Activated naive CD8-positive, alpha-beta T cell treated with anti-CD3 and anti-CD28 coated beads for 36 hours (primary cell): ENCODE results near the gene MRPS14. TPM values are rescaled to one million over a fixed set of nuclear protein-coding genes. Genes with fewer than 3 reads are reported as not detected.
"Not testable (repeated sequence)": the region's sequence is repeated elsewhere in the genome, so short reads cannot be mapped to it uniquely, and the experiment has no call there.

Experiments
- DNase-seq: peaks from one replicate; pipeline ENCODE4 v3.0.0; 2021
- H3K27ac Mint-ChIP-seq: one replicate; pipeline ENCODE4 v1.8.0; 2022; ENCODE audit warnings: mild to moderate bottlenecking, moderate library complexity, mixed read lengths
- H3K27me3 Mint-ChIP-seq: one replicate; pipeline ENCODE4 v1.8.0; 2022; ENCODE audit warnings: mild to moderate bottlenecking, mixed read lengths
- H3K36me3 Mint-ChIP-seq: one replicate; pipeline ENCODE4 v1.8.0; 2021; ENCODE audit warnings: mild to moderate bottlenecking, mixed read lengths
- H3K4me1 Mint-ChIP-seq: one replicate; pipeline ENCODE4 v1.8.0; 2021; ENCODE audit warnings: mixed read lengths
- H3K4me3 Mint-ChIP-seq: one replicate; pipeline ENCODE4 v1.8.0; 2022; ENCODE audit warnings: mild to moderate bottlenecking, moderate library complexity, mixed read lengths
- H3K9me3 Mint-ChIP-seq: one replicate; pipeline ENCODE4 v1.8.0; 2022; ENCODE audit warnings: mixed read lengths
- total RNA-seq, 2 experiments: library from RNA; stranded (reverse); gene quantifications; one replicate each; pipeline ENCODE4 v1.2.3, GENCODE V29; 2021

Gene MRPS14
- total RNA-seq, 2 experiments from 2014 or later: 42.1 to 44.0 TPM

- Mint-ChIP-seq H3K9me3 (no peaks in the 10 kb centered on the region), H3K27me3 (no peaks in the 10 kb centered on the region), H3K4me3 (no peak overlapping the region), H3K36me3 (no peaks in the 10 kb centered on the region), H3K4me1 (no peaks in the 10 kb centered on the region), H3K27ac (no peak overlapping the region)
- DNase-seq: no peak
These were observed 17.2 kb upstream of the MRPS14 start for GRCh38 chr1:175040324-175040879.

DNA sequence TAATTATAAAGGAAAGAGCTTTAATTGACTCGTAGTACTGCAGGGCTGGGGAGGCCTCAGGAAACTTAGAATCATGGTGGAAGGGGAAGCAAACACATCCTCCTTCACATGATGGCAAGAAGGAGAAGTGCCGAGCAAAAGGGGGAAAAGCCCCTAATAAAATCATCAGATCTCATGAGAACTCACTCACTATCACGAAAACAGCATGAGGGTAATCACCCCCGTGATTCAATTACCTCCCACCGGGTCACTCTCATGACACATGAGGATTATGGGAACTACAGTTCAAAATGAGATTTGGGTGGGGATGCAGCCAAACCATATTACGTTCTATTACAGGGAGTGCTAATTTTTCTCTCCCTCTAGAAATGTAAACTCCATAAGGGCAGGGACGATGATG is 14.2 kb upstream of the MRPS14 start:
- Mint-ChIP-seq H3K27ac (no peak overlapping the region), H3K9me3 (no peaks in the 10 kb centered on the region), H3K36me3 (no peaks in the 10 kb centered on the region), H3K4me3 (no peak overlapping the region), H3K4me1 (no peaks in the 10 kb centered on the region), H3K27me3 (no peaks in the 10 kb centered on the region)
- no peak for DNase-seq

DNA sequence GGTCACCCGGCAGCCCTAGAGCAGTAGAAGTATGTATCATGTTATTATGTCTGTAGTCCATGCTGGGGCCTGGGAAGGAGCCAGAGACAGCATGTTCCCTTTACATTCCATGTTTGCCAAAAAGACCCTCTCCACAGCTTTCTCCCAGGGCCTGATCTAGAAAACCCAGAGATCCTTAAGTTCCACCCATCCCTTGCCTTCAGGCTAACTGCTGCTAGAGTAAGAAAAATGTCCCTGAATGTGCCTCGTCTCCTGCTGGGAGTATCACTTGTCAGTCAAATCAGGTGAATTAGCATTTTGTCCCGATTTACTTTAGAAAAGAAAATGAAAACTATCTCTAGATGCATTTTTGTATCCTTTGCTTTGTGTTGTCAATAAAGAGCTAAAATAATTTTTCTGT is 13.3 kb upstream of the MRPS14 start:
- Mint-ChIP-seq H3K9me3 (no peaks in the 10 kb centered on the region), H3K36me3 (no peaks in the 10 kb centered on the region), H3K27me3 (no peaks in the 10 kb centered on the region), H3K27ac (no peak overlapping the region), H3K4me3 (no peak overlapping the region), H3K4me1 (no peaks in the 10 kb centered on the region)
- no peak for DNase-seq

DNA sequence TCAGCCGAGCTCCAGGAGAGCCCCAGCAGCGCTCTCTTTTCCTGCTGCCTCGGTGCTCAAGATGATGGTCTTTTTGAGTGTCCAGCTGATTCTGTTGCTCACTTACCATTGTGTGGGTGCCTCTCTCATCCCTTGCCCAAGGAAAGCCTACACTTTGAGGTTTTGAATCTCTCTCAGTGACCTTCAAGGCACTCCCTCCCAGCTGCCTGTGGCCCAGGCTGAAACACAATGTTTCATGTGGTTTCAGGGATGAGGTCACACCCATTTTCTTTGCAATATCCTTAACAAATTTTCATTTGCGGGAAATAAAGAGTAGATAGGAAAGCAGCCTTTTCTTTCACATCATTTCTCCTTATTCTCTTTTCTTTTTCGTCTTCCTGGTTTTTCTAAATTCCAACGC is 12.6 kb upstream of the MRPS14 start:
- Mint-ChIP-seq H3K36me3 (no peaks in the 10 kb centered on the region), H3K27ac (no peak overlapping the region), H3K4me3 (no peak overlapping the region), H3K4me1 (no peaks in the 10 kb centered on the region), H3K9me3 (no peaks in the 10 kb centered on the region), H3K27me3 (no peaks in the 10 kb centered on the region)
- no peak for DNase-seq

DNA sequence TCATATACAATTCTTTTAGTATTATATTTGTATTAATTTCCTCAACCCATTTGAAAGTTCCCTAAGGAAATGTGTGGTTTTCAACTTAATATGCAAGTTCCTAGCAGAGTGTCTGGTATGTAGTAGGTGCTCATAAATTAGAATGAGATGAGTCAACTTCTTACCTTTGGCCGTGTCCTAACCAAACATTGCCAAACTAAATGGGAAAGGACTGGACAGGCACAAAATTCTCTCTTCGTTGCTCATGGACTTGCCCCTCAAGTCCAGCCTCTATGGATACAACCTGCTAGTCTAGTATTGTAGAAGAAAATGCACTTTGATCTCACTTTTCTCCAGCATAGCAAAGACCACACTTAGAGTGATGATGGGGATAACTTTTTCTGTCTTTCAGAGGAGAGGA is 11.6 kb upstream of the MRPS14 start:
- H3K9me3 Mint-ChIP-seq: no peaks in the 10 kb centered on the region

GRCh38 chr1:175033953-175034352 is 10.7 kb upstream of the MRPS14 start:
- Mint-ChIP-seq H3K4me1 (peaks cover 6% of the 10 kb centered on the region), H3K9me3 (no peaks in the 10 kb centered on the region), H3K27me3 (no peaks in the 10 kb centered on the region), H3K27ac (no peak overlapping the region), H3K36me3 (peaks cover 2% of the 10 kb centered on the region), H3K4me3 (no peak overlapping the region)
- no peak for DNase-seq

More for the DNA sequence above, 11.6 kb upstream of the MRPS14 start:
- no peak for DNase-seq
- peaks cover under 1% of the 10 kb centered on the region for H3K4me1 Mint-ChIP-seq
- H3K27me3 Mint-ChIP-seq: no peaks in the 10 kb centered on the region
- H3K4me3 Mint-ChIP-seq: no peak overlapping the region
- no peak overlapping the region for H3K27ac Mint-ChIP-seq
- H3K36me3 Mint-ChIP-seq: no peaks in the 10 kb centered on the region

DNA sequence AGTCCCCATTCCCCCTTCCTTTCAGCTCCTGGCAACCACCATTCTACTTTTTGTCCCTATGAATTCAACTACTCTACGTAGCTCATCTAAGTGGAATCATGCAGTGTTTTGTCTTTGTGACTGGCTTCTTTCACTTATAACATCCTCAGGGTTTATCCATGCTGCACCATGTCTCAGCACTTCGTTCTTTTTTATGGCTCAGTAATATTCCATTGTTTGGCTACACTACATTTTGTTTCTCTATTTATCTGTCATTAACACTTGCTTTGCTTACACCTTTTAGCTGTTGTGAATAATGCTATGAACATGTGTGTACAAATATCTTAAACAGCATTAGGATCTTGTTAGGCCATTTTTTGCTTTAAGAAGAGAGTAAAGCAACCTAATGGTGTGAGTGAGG is 1.5 kb upstream of the MRPS14 start:
- peaks cover 4% of the 10 kb centered on the region for H3K9me3 Mint-ChIP-seq
- H3K4me1 Mint-ChIP-seq: peaks cover 27% of the 10 kb centered on the region
- no peak overlapping the region for H3K27ac Mint-ChIP-seq
- no peaks in the 10 kb centered on the region for H3K27me3 Mint-ChIP-seq
- H3K4me3 Mint-ChIP-seq: peak overlapping the region; percentile 27
- DNase-seq: no peak
- peaks cover 9% of the 10 kb centered on the region for H3K36me3 Mint-ChIP-seq

- DNase-seq, H3K27me3 Mint-ChIP-seq, H3K36me3 Mint-ChIP-seq, H3K9me3 Mint-ChIP-seq: not testable (repeated sequence)
- peaks cover 22% of the 10 kb centered on the region for H3K4me1 Mint-ChIP-seq
- peak overlapping the region; percentile 85 for H3K27ac Mint-ChIP-seq
- H3K4me3 Mint-ChIP-seq: peak overlapping the region; percentile 94
These were observed 657 bp upstream of the MRPS14 start for GRCh38 chr1:175023922-175024242.

GRCh38 chr1:175019524-175019923 is 3.7 kb downstream of the MRPS14 start:
- Mint-ChIP-seq H3K4me1 (peaks cover 31% of the 10 kb centered on the region), H3K36me3 (peaks cover 22% of the 10 kb centered on the region), H3K9me3 (peaks cover under 1% of the 10 kb centered on the region), H3K27me3 (no peaks in the 10 kb centered on the region), H3K4me3 (no peak overlapping the region), H3K27ac (no peak overlapping the region)
- DNase-seq: no peak

GRCh38 chr1:175015243-175015642 is 8.0 kb downstream of the MRPS14 start:
- Mint-ChIP-seq H3K27me3 (no peaks in the 10 kb centered on the region), H3K9me3 (no peaks in the 10 kb centered on the region), H3K27ac (peak overlapping the region; percentile 36), H3K4me1 (peaks cover 13% of the 10 kb centered on the region), H3K36me3 (peaks cover 38% of the 10 kb centered on the region), H3K4me3 (no peak overlapping the region)
- no peak for DNase-seq

GRCh38 chr1:175013445-175013844 is 9.8 kb downstream of the MRPS14 start:
- H3K27me3 Mint-ChIP-seq: no peaks in the 10 kb centered on the region
- H3K36me3 Mint-ChIP-seq: peaks cover 42% of the 10 kb centered on the region
- H3K9me3 Mint-ChIP-seq: no peaks in the 10 kb centered on the region
- peak overlapping the region; percentile 38 for H3K27ac Mint-ChIP-seq
- peaks cover 8% of the 10 kb centered on the region for H3K4me1 Mint-ChIP-seq
- DNase-seq: no peak
- H3K4me3 Mint-ChIP-seq: no peak overlapping the region

DNA sequence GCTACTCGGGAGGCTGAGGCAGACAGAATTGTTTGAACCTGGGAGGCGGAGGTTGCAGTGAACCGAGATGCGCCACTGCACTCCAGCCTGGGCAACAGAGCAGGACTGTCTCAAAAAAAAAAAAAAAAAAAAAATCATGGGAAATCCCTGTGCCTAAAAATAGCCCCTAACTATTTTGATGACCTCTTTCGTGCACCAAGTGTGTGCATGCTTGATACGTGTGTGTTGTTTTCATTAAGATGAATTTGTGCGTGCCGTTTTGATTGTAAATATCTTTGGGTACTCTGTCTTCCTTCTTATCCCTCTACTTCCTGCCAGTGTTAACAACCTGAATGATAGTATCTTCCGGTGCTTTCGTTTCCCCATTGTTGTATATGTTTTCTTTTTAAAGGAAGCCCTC is 13.7 kb downstream of the MRPS14 start:
- H3K4me1 Mint-ChIP-seq: peaks cover 22% of the 10 kb centered on the region
- H3K36me3 Mint-ChIP-seq: peaks cover 44% of the 10 kb centered on the region

DNA sequence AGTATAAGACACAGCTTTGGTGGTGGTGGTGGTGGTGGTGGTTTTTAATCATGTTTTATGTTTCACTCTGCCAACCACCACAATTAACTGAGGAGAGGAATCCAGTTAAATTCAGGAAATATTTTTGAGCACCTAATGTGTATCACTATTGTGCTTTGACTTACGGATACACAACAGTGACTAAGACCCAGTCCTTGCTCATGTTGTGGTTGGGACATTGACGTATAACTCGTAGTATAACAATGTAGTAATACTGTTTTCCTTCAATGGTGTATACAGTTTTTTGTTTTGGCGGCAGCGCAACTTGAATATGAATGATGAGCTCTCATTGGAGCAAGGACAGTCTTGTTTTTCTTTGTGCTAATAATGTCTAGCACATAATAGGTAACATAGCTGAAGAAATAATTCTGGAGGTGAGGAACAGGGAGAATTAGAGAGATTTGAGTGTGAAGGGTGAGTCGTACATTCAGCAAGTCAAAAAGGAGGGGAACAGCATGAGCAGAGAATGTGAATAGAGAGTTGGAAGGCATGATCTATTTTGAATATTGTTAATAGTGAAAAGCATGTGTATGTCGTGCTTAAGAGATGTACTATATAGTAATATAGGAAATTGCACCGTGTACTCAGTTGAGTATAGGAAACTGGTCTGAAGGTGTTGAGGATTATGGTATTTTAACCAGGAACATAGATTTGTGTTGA is 18.0 kb downstream of the MRPS14 start:
- Mint-ChIP-seq H3K27ac (peak overlapping the region; percentile 71), H3K27me3 (no peaks in the 10 kb centered on the region), H3K9me3 (no peaks in the 10 kb centered on the region), H3K4me3 (peak overlapping the region; percentile 3), H3K4me1 (peaks cover 50% of the 10 kb centered on the region), H3K36me3 (peaks cover 55% of the 10 kb centered on the region)
- DNase-seq: no peak

More for the DNA sequence above, 13.7 kb downstream of the MRPS14 start:
- no peak for DNase-seq
- Mint-ChIP-seq H3K27ac (peak overlapping the region; percentile 46), H3K27me3 (no peaks in the 10 kb centered on the region), H3K9me3 (no peaks in the 10 kb centered on the region), H3K4me3 (no peak overlapping the region)

DNA sequence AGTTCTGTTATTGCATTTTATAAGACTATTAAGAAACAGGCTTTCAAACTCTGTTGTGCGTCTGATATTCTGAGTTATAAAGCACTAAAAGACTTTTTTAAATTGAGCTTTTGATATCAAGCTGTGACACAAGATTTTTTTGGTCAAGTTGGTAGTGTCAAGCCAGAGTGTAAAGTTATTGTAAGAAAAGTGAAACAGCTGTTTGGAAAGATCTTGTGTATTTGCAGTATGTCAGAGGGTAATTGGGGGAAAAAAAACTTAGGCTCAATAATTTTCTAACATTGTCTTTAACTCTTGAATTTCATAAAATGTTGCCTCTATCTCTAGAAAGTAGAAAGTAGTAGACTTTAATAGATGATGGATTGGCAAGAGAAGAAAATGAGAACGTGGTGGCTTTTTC is 19.7 kb downstream of the MRPS14 start:
- Mint-ChIP-seq H3K27ac (peak overlapping the region; percentile 81), H3K36me3 (peaks cover 49% of the 10 kb centered on the region), H3K9me3 (no peaks in the 10 kb centered on the region), H3K27me3 (no peaks in the 10 kb centered on the region), H3K4me3 (peak overlapping the region; percentile 53), H3K4me1 (peaks cover 50% of the 10 kb centered on the region)
- DNase-seq: no peak

DNA sequence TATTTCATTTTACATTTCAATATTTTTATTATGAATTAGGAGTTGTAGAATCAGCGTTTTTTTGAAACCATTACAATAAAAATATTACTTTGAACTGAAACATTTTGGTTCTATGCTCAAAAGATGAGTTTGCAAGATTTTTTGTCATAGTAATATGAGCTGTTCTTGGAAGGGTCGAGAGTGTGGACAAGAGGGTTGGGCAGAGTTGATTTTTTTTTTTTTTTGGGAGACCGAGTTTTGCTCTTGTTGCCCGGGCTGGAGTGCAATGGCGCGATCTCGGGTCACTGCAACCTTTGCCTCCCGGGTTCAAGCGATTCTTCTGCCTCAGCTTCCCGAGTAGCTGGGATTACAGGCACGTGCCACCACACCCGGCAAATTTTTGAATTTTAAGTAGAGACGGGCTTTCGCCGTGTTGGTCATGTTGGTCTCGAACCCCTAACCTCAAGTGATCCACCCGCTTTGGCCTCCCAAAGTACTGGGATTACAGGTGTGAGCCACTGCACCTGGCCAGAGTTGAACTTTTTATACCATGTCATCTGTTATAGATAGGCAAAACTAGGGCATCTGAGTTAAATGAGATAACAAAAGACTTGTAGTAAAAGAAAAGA is 20.2 kb downstream of the MRPS14 start:
- DNase-seq: no peak
- H3K4me1 Mint-ChIP-seq: peaks cover 47% of the 10 kb centered on the region
- no peaks in the 10 kb centered on the region for H3K9me3 Mint-ChIP-seq
- peak overlapping the region; percentile 53 for H3K4me3 Mint-ChIP-seq
- H3K27ac Mint-ChIP-seq: peak overlapping the region; percentile 81
- peaks cover 44% of the 10 kb centered on the region for H3K36me3 Mint-ChIP-seq
- H3K27me3 Mint-ChIP-seq: no peaks in the 10 kb centered on the region

DNA sequence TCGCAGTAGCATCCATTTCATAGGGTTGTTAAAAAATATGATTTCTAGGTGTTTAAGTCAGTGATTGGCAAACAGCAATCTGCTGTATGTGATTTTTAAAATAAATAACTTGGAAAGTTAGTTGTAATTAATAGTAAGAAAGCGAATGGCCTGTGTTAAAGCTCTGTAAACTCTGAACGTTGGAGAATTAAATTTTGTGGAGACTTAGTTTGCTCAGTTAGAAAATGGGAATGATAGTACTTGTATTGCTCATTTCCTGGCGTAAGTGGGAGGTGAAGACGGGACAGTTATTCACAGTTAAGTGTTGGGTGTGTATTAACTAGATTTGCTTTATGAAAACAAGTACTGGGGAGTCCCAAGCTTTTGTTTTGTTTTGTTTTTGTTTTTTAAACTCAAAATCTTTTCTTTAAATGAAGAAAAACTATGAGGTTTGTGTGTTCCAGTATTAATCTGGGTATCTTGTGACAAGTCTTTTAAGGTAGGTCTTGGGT is 22.5 kb downstream of the MRPS14 start:
- H3K27ac Mint-ChIP-seq: peak overlapping the region; percentile 93
- H3K4me3 Mint-ChIP-seq: no peak overlapping the region
- peaks cover 52% of the 10 kb centered on the region for H3K36me3 Mint-ChIP-seq
- no peak for DNase-seq
- H3K4me1 Mint-ChIP-seq: peaks cover 51% of the 10 kb centered on the region
- H3K9me3 Mint-ChIP-seq: no peaks in the 10 kb centered on the region
- H3K27me3 Mint-ChIP-seq: no peaks in the 10 kb centered on the region
